Liver (tissue), 9 donors: Measurements from ENCODE around the gene TMPRSS7. TPM values are rescaled to one million over a fixed set of nuclear protein-coding genes. Genes with fewer than 3 reads are reported as not detected.

Experiments used
- DNase-seq: peaks from one replicate; pipeline ENCODE4 v3.0.0-alpha.2; 2017; ENCODE audit warnings: low spot score
- H3K27ac ChIP-seq, 2 donors: one replicate each; pipeline ENCODE4 v1.7.0; 2013; ENCODE audit warnings: inconsistent platforms in 2 of 2, low read length in 2 of 2, control low read depth in 1 of 2, low read depth in 1 of 2, mild to moderate bottlenecking in 1 of 2
- H3K27me3 ChIP-seq, 4 donors: one replicate each; pipeline versions ENCODE4 v1.6.1 to v1.7.0; 2013; ENCODE audit warnings: low read length in 3 of 4, inconsistent platforms in 1 of 4, mild to moderate bottlenecking in 1 of 4, moderate library complexity in 1 of 4; ENCODE audit not compliant: control insufficient read depth in 4 of 4, insufficient read depth in 4 of 4
- H3K36me3 ChIP-seq, 4 donors: one replicate each; pipeline versions ENCODE4 v1.6.1 to v1.7.0; 2013; ENCODE audit warnings: low read length in 3 of 4, mild to moderate bottlenecking in 3 of 4, low read depth in 1 of 4, moderate library complexity in 1 of 4; ENCODE audit not compliant: control insufficient read depth in 4 of 4, insufficient read depth in 3 of 4
- H3K4me1 ChIP-seq, 4 donors: one replicate each; pipeline versions ENCODE4 v1.6.1 to v1.7.0; 2013; ENCODE audit warnings: low read length in 3 of 4, mild to moderate bottlenecking in 3 of 4, moderate library complexity in 1 of 4; ENCODE audit not compliant: control insufficient read depth in 4 of 4, insufficient read depth in 4 of 4
- H3K4me3 ChIP-seq, 3 donors: one replicate each; pipeline versions ENCODE4 v1.6.1 to v1.7.0; 2013; ENCODE audit warnings: low read length in 3 of 3, control low read depth in 1 of 3, low read depth in 1 of 3, mild to moderate bottlenecking in 1 of 3
- H3K9ac ChIP-seq, 2 donors: one replicate each; pipeline ENCODE4 v1.7.0; 2013; ENCODE audit warnings: low read length in 2 of 2, mild to moderate bottlenecking in 2 of 2, moderate library complexity in 2 of 2, control low read depth in 1 of 2, low read depth in 1 of 2
- H3K9me3 ChIP-seq, 4 donors: one replicate each; pipeline versions ENCODE4 v1.6.1 to v1.7.0; 2013; ENCODE audit warnings: low read length in 3 of 4; ENCODE audit not compliant: control insufficient read depth in 4 of 4
- EGR1 ChIP-seq, 2 donors: IDR thresholded peaks; 2 replicates each; pipeline ENCODE4 v1.6.1; 2016 to 2018; ENCODE audit warnings: antibody characterized with exemption in 2 of 2, low read depth in 2 of 2
- FOXA1 ChIP-seq: IDR thresholded peaks from 2 replicates; pipeline ENCODE4 v1.6.1; 2016; ENCODE audit warnings: antibody characterized with exemption
- FOXA2 ChIP-seq: IDR thresholded peaks from 2 replicates; pipeline ENCODE4 v1.6.1; 2016; ENCODE audit warnings: antibody characterized with exemption
- GABPA ChIP-seq, 2 donors: IDR thresholded peaks in 1 of 2; conservative IDR thresholded peaks in 1 of 2; 2 replicates each; pipeline ENCODE4 v1.6.1; 2016; ENCODE audit warnings: antibody characterized with exemption in 2 of 2, mild to moderate bottlenecking in 1 of 2, moderate library complexity in 1 of 2
- HNF4A ChIP-seq, 2 donors: conservative IDR thresholded peaks; 2 replicates each; pipeline ENCODE4 v1.6.1; 2016; ENCODE audit warnings: antibody characterized with exemption in 2 of 2, mild to moderate bottlenecking in 2 of 2
- HNF4G ChIP-seq: IDR thresholded peaks from 2 replicates; pipeline ENCODE4 v1.6.1; 2016; ENCODE audit warnings: antibody characterized with exemption
- JUND ChIP-seq, 2 donors: IDR thresholded peaks; 2 replicates each; pipeline ENCODE4 v1.6.1; 2016; ENCODE audit warnings: antibody characterized with exemption in 2 of 2
- NR2F2 ChIP-seq: IDR thresholded peaks from 2 replicates; pipeline ENCODE4 v1.6.1; 2016; ENCODE audit warnings: antibody characterized with exemption
- RAD21 ChIP-seq, 2 donors: IDR thresholded peaks; 2 replicates each; pipeline ENCODE4 v1.6.1; 2016; ENCODE audit warnings: antibody characterized with exemption in 2 of 2, mild to moderate bottlenecking in 2 of 2
- RXRA ChIP-seq, 2 donors: IDR thresholded peaks; 2 replicates each; pipeline ENCODE4 v1.6.1; 2017 to 2018; ENCODE audit warnings: antibody characterized with exemption in 2 of 2, mild to moderate bottlenecking in 1 of 2
- SP1 ChIP-seq: IDR thresholded peaks from 2 replicates; pipeline ENCODE4 v1.6.1; 2018; ENCODE audit warnings: antibody characterized with exemption, mild to moderate bottlenecking
- TAF1 ChIP-seq: conservative IDR thresholded peaks from 2 replicates; pipeline ENCODE4 v1.6.1; 2016; ENCODE audit warnings: antibody characterized with exemption, mild to moderate bottlenecking
- YY1 ChIP-seq: IDR thresholded peaks from 2 replicates; pipeline ENCODE4 v1.6.1; 2016; ENCODE audit warnings: antibody characterized with exemption, mild to moderate bottlenecking
- WGBS: extraction: QIAGEN DNeasy Blood & Tissue Kit; methylation state at CpG from one replicate; pipeline ENCODE4 v1.1.7; 2013; 5-methylcytosine and 5-hydroxymethylcytosine counted together
- polyA plus RNA-seq, 2 donors: library from polyadenylated mRNA; stranded (reverse) in 1 of 2; unstranded in 1 of 2; fragments of 200-250 nt in 1 of 2; fragments of >200 nt in 1 of 2; fragmentation: Nextera tagmentation in 1 of 2; extraction: Ambion mirVana in 1 of 2; gene quantifications; one replicate each; pipeline versions ENCODE4 v1.2.1 to v1.2.3, GENCODE V29; 2013 to 2015
- total RNA-seq, 2 donors: library from RNA; depleted of rRNA; stranded (reverse); fragments of >200 nt; gene quantifications; one replicate each; pipeline ENCODE4 v1.2.3, GENCODE V29; 2014
- TF ChIP-seq, protein P1 (sequence below): IDR thresholded peaks from 2 replicates; pipeline ENCODE4 v1.6.1; 2016; ENCODE audit warnings: antibody characterized with exemption
- TF ChIP-seq, protein P2 (sequence below): IDR thresholded peaks from 2 replicates; pipeline ENCODE4 v1.6.1; 2016; ENCODE audit warnings: antibody characterized with exemption, mild to moderate bottlenecking
- TF ChIP-seq, protein P3 (sequence below): IDR thresholded peaks from 2 replicates; pipeline ENCODE4 v1.6.1; 2016; ENCODE audit warnings: antibody characterized with exemption
- TF ChIP-seq, protein P4 (sequence below): IDR thresholded peaks from 2 replicates; pipeline ENCODE4 v1.6.1; 2016; ENCODE audit warnings: antibody characterized with exemption
- TF ChIP-seq, protein P5 (sequence below): fragments of 150-350 bp; IDR thresholded peaks from 2 replicates; pipeline ENCODE4 v1.5.1; 2017; ENCODE audit warnings: improper control_type of control experiment, low read depth, low read length; ENCODE audit not compliant: missing input control
- donor health status: healthy.
- donor health status: healthy.
- donor health status: healthy.
- donor health status: healthy.
- donor health status: healthy.

The TMPRSS7 gene
- total and polyA plus RNA-seq, 4 donors: not detected

DNA sequence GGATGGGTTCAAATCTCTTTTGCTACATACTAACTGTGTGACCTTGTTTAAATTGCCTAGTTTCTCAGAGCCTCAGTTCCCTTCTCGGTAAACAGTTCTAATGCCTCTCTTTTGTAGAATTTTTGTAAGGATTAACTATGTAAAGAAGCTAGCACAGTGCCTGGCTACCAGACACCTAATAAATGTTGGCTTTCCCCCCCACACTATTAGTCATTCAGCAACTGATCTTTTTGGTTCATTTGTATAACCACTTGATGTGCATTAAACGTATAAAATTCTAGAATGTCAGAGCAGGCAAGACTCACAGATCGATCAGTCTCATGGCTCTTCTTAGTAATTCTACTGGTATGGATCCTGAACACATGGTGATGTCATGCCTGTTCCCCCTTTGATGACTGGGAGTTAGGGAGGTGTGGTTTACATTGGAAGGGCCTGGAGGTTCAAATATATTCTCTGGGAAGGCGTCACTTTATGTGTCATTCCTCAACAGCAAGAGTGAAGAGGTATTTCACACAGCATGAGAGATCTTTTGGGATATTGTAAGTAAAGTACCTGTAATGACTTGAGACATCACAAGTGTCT is 29.4 kb upstream of the TMPRSS7 start:
- TF ChIP-seq GABPA (IDR thresholded peaks at IDR 0.05 in 1 of 2, conservative IDR thresholded peaks at IDR 0.05 in 1 of 2) (no peak), JUND (IDR thresholded peaks at IDR 0.05) (no peak), SP1 (no peak)
- Histone ChIP-seq H3K36me3 (no peaks in the 10 kb centered on the region), H3K27ac (no peak overlapping the region), H3K9me3 (no peaks in the 10 kb centered on the region), H3K27me3 (peaks cover 0 to 2% (median 0%) of the 10 kb centered on the region in 4 donors), H3K9ac (no peak overlapping the region), H3K4me1 (peaks cover 2 to 17% (median 11%) of the 10 kb centered on the region in 4 donors), H3K4me3 (no peak overlapping the region)
- WGBS: 67% methylated on average over 4 of the region's 4 CpGs
- DNase-seq: no peak

DNA sequence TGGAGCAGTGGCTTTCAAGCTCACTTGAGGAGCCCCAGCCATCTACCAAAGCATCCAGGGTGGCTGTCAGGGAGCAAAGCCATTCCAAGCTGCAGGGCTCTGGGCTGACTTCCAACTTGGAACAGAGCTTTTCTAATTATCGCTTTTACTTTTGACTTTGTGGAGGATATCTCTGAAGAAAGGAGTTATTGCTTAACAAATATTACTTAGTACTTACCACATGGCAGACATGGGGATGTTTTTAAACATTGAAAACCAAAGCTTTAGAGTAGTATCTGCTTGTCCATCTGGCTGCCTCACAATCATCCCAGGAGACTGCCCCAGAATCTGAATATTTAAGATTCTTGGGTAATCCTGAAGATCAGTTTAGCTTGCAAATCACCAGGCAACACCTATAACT is 26.9 kb upstream of the TMPRSS7 start:
- no peak for DNase-seq
- H3K36me3 ChIP-seq: no peaks in the 10 kb centered on the region
- H3K4me1 ChIP-seq: peaks cover 2 to 17% (median 11%) of the 10 kb centered on the region in 4 donors
- H3K9me3 ChIP-seq: no peaks in the 10 kb centered on the region
- no peak overlapping the region for H3K9ac ChIP-seq
- 30% methylated on average over 1 of the region's 1 CpG for WGBS
- no peak overlapping the region for H3K4me3 ChIP-seq
- no peak overlapping the region for H3K27ac ChIP-seq
- TF ChIP-seq NR2F2 (no peak), RAD21 (IDR thresholded peaks at IDR 0.05) (no peak), GABPA (IDR thresholded peaks at IDR 0.05 in 1 of 2, conservative IDR thresholded peaks at IDR 0.05 in 1 of 2) (no peak), JUND (IDR thresholded peaks at IDR 0.05) (no peak), FOXA2 (no peak), EGR1 (IDR thresholded peaks at IDR 0.05; ENCODE audit: low read depth in 2 of 2) (no peak), HNF4A (conservative IDR thresholded peaks at IDR 0.05) (no peak), TAF1 (no peak), RXRA (IDR thresholded peaks at IDR 0.05) (no peak), FOXA1 (no peak), HNF4G (no peak), SP1 (no peak), YY1 (no peak)
- TF ChIP-seq, protein P1, sequence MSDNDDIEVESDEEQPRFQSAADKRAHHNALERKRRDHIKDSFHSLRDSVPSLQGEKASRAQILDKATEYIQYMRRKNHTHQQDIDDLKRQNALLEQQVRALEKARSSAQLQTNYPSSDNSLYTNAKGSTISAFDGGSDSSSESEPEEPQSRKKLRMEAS: no peak
- TF ChIP-seq, protein P2, sequence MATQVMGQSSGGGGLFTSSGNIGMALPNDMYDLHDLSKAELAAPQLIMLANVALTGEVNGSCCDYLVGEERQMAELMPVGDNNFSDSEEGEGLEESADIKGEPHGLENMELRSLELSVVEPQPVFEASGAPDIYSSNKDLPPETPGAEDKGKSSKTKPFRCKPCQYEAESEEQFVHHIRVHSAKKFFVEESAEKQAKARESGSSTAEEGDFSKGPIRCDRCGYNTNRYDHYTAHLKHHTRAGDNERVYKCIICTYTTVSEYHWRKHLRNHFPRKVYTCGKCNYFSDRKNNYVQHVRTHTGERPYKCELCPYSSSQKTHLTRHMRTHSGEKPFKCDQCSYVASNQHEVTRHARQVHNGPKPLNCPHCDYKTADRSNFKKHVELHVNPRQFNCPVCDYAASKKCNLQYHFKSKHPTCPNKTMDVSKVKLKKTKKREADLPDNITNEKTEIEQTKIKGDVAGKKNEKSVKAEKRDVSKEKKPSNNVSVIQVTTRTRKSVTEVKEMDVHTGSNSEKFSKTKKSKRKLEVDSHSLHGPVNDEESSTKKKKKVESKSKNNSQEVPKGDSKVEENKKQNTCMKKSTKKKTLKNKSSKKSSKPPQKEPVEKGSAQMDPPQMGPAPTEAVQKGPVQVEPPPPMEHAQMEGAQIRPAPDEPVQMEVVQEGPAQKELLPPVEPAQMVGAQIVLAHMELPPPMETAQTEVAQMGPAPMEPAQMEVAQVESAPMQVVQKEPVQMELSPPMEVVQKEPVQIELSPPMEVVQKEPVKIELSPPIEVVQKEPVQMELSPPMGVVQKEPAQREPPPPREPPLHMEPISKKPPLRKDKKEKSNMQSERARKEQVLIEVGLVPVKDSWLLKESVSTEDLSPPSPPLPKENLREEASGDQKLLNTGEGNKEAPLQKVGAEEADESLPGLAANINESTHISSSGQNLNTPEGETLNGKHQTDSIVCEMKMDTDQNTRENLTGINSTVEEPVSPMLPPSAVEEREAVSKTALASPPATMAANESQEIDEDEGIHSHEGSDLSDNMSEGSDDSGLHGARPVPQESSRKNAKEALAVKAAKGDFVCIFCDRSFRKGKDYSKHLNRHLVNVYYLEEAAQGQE: no peak
- TF ChIP-seq, protein P3, sequence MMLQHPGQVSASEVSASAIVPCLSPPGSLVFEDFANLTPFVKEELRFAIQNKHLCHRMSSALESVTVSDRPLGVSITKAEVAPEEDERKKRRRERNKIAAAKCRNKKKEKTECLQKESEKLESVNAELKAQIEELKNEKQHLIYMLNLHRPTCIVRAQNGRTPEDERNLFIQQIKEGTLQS: no peak
- TF ChIP-seq, protein P4, sequence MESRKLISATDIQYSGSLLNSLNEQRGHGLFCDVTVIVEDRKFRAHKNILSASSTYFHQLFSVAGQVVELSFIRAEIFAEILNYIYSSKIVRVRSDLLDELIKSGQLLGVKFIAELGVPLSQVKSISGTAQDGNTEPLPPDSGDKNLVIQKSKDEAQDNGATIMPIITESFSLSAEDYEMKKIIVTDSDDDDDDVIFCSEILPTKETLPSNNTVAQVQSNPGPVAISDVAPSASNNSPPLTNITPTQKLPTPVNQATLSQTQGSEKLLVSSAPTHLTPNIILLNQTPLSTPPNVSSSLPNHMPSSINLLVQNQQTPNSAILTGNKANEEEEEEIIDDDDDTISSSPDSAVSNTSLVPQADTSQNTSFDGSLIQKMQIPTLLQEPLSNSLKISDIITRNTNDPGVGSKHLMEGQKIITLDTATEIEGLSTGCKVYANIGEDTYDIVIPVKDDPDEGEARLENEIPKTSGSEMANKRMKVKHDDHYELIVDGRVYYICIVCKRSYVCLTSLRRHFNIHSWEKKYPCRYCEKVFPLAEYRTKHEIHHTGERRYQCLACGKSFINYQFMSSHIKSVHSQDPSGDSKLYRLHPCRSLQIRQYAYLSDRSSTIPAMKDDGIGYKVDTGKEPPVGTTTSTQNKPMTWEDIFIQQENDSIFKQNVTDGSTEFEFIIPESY: no peak
- TF ChIP-seq, protein P5, sequence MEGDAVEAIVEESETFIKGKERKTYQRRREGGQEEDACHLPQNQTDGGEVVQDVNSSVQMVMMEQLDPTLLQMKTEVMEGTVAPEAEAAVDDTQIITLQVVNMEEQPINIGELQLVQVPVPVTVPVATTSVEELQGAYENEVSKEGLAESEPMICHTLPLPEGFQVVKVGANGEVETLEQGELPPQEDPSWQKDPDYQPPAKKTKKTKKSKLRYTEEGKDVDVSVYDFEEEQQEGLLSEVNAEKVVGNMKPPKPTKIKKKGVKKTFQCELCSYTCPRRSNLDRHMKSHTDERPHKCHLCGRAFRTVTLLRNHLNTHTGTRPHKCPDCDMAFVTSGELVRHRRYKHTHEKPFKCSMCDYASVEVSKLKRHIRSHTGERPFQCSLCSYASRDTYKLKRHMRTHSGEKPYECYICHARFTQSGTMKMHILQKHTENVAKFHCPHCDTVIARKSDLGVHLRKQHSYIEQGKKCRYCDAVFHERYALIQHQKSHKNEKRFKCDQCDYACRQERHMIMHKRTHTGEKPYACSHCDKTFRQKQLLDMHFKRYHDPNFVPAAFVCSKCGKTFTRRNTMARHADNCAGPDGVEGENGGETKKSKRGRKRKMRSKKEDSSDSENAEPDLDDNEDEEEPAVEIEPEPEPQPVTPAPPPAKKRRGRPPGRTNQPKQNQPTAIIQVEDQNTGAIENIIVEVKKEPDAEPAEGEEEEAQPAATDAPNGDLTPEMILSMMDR: no peak
- no peaks in the 10 kb centered on the region for H3K27me3 ChIP-seq
